ENCODE measurements around the gene SPIN4. TPM values are rescaled to one million over a fixed set of nuclear protein-coding genes. Genes with fewer than 3 reads are reported as not detected.

Gene SPIN4
- total RNA-seq: 13.8 and 16.8 TPM in 2 replicates

GRCh38 chrX:63350941-63351616, at the start of gene SPIN4:
SPIN4 (minus strand) TSS chrX:63351332; CDS start chrX:63350819, 513 bp downstream.

